HL-60 (cell line): Measurements from ENCODE around the gene PLSCR4.

Experiments used
- DNase-seq, 2 experiments: peaks; one replicate each; pipeline ENCODE4 v3.0.0-alpha.2; 2010 to 2020; ENCODE audit warnings: low read depth in 1 of 2, low spot score in 1 of 2
- H3K27ac ChIP-seq: fragments of 250-450 bp; sonication (Bioruptor Pico); replicated peaks from 2 replicates; pipeline ENCODE4 v1.5.1; 2020; ENCODE audit warnings: mild to moderate bottlenecking, moderate library complexity
- H3K27me3 ChIP-seq: fragments of 250-450 bp; sonication (Bioruptor Pico); 2 replicates; pipeline ENCODE4 v1.5.1; 2021; ENCODE audit warnings: mild to moderate bottlenecking, moderate library complexity; ENCODE audit not compliant: insufficient read depth, poor library complexity, severe bottlenecking
- H3K4me3 ChIP-seq: replicated peaks from 2 replicates; pipeline ENCODE4 v1.5.1; 2011; ENCODE audit warnings: mild to moderate bottlenecking, control low read depth, low read length; ENCODE audit not compliant: insufficient read depth
- GABPA ChIP-seq: IDR thresholded peaks from 2 replicates; pipeline ENCODE4 v1.6.1; 2012; ENCODE audit warnings: low read depth
- POLR2AphosphoS5 ChIP-seq: IDR thresholded peaks from 2 replicates; pipeline ENCODE4 v1.6.1; 2012; ENCODE audit warnings: low read depth
- SPI1 ChIP-seq: IDR thresholded peaks from 2 replicates; pipeline ENCODE4 v1.6.1; 2012; ENCODE audit warnings: low read depth, mild to moderate bottlenecking, borderline replicate concordance
- TF ChIP-seq, protein P1 (sequence below): IDR thresholded peaks from one replicate; pipeline ENCODE4 v1.5.1; 2011; ENCODE audit warnings: low read length, control low read depth, inconsistent platforms; ENCODE audit not compliant: insufficient read depth
- TF ChIP-seq, protein P2 (sequence below): IDR thresholded peaks from 2 replicates; pipeline ENCODE4 v1.6.1; 2012; ENCODE audit warnings: low read depth; ENCODE audit not compliant: insufficient replicate concordance

The PLSCR4 gene

DNA sequence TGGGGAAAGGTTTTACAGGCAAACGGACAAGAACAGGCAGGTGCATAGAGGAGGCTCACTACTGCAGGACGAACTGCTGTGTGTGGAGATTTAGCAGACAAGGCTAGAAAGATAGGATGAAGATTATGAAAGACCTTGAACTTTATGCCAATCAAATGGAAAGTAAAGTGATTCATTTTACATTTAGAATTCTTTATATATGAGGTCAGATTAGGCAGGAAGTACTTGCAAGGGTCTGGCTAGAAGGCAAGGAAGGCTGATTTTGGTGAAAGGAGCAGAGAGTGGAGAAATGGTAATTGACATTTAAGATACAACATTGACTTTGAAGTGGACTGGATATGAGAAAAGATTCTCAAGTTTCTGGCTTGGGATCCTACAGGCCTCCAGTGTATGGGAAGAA, 33.6 kb downstream of the PLSCR4 start:
- no peak for TF ChIP-seq SPI1
- TF ChIP-seq POLR2AphosphoS5 = no peak
- TF ChIP-seq, protein P1, sequence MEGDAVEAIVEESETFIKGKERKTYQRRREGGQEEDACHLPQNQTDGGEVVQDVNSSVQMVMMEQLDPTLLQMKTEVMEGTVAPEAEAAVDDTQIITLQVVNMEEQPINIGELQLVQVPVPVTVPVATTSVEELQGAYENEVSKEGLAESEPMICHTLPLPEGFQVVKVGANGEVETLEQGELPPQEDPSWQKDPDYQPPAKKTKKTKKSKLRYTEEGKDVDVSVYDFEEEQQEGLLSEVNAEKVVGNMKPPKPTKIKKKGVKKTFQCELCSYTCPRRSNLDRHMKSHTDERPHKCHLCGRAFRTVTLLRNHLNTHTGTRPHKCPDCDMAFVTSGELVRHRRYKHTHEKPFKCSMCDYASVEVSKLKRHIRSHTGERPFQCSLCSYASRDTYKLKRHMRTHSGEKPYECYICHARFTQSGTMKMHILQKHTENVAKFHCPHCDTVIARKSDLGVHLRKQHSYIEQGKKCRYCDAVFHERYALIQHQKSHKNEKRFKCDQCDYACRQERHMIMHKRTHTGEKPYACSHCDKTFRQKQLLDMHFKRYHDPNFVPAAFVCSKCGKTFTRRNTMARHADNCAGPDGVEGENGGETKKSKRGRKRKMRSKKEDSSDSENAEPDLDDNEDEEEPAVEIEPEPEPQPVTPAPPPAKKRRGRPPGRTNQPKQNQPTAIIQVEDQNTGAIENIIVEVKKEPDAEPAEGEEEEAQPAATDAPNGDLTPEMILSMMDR = no peak
- TF ChIP-seq, protein P2, sequence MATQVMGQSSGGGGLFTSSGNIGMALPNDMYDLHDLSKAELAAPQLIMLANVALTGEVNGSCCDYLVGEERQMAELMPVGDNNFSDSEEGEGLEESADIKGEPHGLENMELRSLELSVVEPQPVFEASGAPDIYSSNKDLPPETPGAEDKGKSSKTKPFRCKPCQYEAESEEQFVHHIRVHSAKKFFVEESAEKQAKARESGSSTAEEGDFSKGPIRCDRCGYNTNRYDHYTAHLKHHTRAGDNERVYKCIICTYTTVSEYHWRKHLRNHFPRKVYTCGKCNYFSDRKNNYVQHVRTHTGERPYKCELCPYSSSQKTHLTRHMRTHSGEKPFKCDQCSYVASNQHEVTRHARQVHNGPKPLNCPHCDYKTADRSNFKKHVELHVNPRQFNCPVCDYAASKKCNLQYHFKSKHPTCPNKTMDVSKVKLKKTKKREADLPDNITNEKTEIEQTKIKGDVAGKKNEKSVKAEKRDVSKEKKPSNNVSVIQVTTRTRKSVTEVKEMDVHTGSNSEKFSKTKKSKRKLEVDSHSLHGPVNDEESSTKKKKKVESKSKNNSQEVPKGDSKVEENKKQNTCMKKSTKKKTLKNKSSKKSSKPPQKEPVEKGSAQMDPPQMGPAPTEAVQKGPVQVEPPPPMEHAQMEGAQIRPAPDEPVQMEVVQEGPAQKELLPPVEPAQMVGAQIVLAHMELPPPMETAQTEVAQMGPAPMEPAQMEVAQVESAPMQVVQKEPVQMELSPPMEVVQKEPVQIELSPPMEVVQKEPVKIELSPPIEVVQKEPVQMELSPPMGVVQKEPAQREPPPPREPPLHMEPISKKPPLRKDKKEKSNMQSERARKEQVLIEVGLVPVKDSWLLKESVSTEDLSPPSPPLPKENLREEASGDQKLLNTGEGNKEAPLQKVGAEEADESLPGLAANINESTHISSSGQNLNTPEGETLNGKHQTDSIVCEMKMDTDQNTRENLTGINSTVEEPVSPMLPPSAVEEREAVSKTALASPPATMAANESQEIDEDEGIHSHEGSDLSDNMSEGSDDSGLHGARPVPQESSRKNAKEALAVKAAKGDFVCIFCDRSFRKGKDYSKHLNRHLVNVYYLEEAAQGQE = no peak
- Histone ChIP-seq H3K27ac (no peak overlapping the region), H3K4me3 (no peak overlapping the region), H3K27me3 (no peaks in the 10 kb centered on the region)
- DNase-seq = no peak

DNA sequence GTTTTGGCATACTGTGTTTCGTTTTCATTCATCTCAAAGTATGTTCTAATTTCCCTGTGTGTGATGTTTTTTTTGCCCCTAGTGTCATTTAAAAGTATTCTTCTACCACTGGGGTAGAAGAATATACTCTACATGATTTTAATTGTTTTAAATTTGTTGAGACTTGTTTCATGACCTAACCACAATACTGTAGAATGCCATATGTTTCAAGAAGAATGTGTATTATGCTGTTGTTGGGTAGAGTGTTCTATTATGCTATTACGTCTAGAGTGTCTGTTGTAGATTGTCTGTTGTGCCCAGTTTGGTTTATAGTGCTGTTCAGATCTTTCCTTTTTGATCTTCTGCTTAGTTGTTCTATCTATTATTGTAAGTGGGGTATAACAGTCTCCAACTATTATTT, 36.4 kb downstream of the PLSCR4 start:
- TF ChIP-seq, protein P1 = no peak
- TF ChIP-seq POLR2AphosphoS5 = no peak
- TF ChIP-seq SPI1 = no peak
- TF ChIP-seq, protein P2 = no peak
- TF ChIP-seq GABPA = no peak
- no peak for DNase-seq
- Histone ChIP-seq H3K27ac (no peak overlapping the region), H3K4me3 (no peak overlapping the region), H3K27me3 (no peaks in the 10 kb centered on the region)

DNA sequence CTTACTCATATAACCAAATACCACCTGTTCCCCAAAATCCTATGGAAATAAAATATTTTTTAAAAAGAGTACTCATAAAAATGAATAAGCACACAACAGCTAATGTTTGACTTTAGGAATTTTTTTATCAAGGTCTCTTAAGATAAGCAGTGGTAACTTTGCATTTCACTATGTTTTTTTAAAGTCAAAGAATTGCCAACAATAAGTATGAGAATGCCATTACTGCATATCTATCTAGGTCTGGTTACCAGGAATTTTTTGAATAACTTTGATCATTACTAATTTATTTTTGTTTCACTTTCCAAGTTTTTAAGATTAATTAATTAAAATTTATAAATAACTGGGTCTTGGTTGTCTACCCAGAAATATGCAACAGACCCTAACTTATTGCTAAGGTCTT, 41.5 kb downstream of the PLSCR4 start:
- Histone ChIP-seq H3K4me3 (no peak overlapping the region), H3K27ac (no peak overlapping the region), H3K27me3 (no peaks in the 10 kb centered on the region)
- no peak for DNase-seq
- no peak for TF ChIP-seq SPI1
- TF ChIP-seq, protein P1 = no peak
- no peak for TF ChIP-seq POLR2AphosphoS5
- TF ChIP-seq GABPA = no peak
- TF ChIP-seq, protein P2 = no peak
